ENCODE measurements around the gene CFAP74.

DNA sequence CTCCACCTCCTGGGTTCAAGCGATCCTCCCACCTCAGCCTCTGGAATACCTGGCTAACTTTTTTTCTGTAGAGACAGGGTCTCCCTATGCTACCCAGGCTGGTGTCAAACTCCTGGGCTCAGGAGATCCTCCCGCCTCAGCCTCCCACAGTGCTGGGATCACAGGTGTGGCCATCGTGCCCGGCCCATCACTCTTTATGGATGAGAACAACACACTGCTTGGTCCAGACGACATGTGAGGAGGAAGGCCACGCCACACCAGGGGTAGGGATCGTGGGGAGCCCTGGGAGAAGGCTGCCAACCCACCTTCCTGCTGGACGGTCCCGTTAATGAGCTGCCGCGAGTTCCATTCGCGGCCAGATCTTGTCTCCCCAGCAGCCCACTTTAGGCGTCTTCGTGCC lies 10.6 kb upstream of the CFAP74 start:
- TF ChIP-seq, protein P1, sequence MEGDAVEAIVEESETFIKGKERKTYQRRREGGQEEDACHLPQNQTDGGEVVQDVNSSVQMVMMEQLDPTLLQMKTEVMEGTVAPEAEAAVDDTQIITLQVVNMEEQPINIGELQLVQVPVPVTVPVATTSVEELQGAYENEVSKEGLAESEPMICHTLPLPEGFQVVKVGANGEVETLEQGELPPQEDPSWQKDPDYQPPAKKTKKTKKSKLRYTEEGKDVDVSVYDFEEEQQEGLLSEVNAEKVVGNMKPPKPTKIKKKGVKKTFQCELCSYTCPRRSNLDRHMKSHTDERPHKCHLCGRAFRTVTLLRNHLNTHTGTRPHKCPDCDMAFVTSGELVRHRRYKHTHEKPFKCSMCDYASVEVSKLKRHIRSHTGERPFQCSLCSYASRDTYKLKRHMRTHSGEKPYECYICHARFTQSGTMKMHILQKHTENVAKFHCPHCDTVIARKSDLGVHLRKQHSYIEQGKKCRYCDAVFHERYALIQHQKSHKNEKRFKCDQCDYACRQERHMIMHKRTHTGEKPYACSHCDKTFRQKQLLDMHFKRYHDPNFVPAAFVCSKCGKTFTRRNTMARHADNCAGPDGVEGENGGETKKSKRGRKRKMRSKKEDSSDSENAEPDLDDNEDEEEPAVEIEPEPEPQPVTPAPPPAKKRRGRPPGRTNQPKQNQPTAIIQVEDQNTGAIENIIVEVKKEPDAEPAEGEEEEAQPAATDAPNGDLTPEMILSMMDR (IDR thresholded peaks at IDR 0.05), result no peak
- no peak for TF ChIP-seq POLR2A (IDR thresholded peaks at IDR 0.05)

All from tibial nerve (tissue), 3 donors.